NCI-H510A treated with DMSO at 0.1 percent for 48 hours (cell line): ENCODE results near the gene HECA.

Experiments
- DNase-seq: peaks from one replicate; lab custom pipeline; 2025; lab: John Stamatoyannopoulos, UW

HECA gene

DNA sequence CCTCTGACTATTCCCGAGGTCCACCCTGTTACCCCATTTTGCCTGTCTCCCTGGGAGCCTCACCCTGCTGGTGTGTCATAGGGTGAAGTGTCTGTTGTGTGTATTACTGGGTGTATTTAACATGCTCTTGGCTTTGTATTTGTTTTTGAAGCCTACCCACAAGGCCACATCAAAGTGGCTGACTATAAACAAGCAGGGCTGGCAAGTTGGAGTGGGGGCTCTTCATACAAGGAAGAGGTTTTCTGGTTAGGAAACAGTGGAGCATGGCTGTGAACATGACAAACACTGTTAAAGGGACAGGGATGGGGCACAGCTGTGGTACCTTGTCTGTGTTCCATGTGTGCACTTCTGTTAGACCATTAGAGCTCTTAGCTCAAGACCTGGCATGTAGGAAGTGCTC, 26.3 kb downstream of the HECA start:
- peak; percentile 69 for DNase-seq

DNA sequence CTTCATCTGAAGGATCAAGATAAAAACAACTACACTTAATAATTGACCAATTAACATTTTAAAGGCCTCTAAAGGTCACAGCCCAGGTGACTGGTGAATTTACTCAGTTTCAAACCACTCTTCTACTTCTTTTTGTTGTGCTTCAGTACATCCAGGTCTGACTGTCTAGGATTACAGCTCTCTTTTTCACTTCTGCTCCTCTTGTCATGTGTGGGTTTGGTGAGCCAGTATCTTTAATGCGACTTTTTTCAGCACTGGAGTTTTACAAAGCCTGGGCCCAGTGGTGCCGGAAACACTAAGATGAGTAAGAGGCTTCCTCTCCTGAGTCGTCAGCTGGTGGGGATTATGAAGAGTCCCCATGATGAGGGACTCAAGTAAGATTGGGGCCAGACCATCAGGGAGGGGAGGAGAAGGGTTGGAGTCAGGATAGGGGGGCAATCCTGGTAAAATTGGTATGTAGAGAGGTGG, 27.0 kb downstream of the HECA start:
- DNase-seq: no peak

- DNase-seq: no peak
Observed at GRCh38 chr6:139164001-139164400, 29.1 kb downstream of the HECA start.

- DNase-seq: no peak
Observed at GRCh38 chr6:139165324-139165723, 30.4 kb downstream of the HECA start.

DNA sequence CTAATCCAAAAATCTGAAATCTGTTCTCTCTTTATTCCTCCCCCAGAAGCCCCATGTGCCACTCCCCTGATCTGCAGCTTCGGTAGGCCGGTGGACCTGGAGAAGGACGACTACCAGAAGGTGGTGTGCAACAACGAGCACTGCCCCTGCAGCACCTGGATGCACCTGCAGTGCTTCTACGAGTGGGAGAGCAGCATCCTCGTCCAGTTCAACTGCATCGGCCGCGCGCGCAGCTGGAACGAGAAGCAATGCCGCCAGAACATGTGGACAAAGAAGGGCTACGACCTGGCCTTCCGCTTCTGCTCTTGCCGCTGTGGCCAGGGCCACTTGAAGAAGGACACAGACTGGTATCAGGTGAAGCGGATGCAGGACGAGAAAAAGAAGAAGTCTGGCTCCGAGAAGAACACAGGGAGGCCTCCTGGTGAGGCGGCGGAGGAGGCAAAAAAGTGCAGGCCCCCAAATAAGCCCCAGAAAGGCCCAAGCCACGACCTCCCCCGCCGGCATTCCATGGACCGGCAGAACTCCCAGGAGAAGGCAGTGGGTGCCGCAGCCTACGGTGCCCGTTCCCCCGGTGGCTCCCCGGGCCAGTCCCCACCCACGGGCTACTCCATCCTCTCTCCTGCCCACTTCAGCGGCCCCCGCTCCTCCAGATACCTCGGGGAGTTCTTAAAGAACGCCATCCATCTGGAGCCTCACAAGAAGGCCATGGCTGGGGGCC, 31.5 kb downstream of the HECA start:
- DNase-seq: no peak

DNA sequence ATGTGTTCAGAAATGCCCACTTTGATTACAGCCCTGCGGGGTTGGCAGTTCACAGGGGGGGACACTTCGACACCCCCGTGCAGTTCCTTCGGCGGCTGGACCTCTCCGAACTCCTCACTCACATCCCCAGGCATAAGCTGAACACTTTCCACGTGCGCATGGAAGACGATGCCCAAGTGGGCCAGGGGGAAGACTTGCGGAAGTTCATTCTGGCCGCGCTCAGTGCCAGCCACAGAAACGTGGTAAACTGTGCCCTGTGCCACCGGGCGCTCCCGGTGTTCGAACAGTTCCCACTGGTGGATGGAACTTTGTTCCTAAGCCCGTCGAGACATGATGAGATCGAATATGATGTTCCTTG, 32.1 kb downstream of the HECA start:
- DNase-seq: no peak

DNA sequence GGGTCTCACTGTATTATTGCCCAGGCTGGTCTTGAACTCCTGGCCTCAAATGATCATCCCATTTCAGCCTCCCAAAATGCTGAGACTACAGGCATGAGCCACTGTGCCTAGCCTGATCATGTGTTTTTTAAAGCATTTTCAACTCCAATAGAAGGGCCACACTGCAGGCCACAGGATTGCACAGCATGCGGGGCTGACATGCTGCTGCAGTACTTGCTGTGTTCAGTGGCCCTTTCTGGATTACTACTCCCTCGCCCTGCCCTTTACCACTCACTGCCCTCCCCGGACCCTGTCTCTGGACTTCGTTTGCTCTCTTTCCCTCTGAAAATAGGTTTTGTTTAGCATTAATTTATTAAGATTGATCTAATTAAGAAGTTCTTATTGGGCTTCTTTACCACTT, 37.3 kb downstream of the HECA start:
- no peak for DNase-seq

DNA sequence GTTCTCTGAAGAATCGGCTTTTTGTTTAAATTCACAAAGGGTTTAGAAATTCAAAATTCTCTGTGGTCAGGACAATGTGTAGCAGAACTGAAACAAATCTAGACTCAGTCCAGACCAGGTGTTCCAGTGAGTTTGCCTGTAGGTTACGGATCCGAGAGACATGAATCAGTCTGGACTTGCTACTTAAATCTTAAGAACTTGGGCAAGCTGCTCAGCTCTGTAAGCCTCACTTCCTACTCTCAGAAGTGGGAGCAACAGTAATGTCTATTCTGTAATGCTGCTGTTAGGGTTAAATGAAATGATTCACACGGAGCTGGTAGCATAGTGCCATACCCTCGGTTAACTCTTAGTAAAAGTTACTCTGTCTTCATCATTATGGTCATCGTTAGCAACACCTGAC, 37.7 kb downstream of the HECA start:
- DNase-seq: no peak

- DNase-seq: no peak
Observed at GRCh38 chr6:139173172-139173571, 38.3 kb downstream of the HECA start.

GRCh38 chr6:139173822-139174221, 38.9 kb downstream of the HECA start:
- DNase-seq: no peak

GRCh38 chr6:139174961-139175360, 40.1 kb downstream of the HECA start:
- DNase-seq: no peak

- DNase-seq: no peak
Observed at GRCh38 chr6:139175389-139175948, 40.6 kb downstream of the HECA start.

DNA sequence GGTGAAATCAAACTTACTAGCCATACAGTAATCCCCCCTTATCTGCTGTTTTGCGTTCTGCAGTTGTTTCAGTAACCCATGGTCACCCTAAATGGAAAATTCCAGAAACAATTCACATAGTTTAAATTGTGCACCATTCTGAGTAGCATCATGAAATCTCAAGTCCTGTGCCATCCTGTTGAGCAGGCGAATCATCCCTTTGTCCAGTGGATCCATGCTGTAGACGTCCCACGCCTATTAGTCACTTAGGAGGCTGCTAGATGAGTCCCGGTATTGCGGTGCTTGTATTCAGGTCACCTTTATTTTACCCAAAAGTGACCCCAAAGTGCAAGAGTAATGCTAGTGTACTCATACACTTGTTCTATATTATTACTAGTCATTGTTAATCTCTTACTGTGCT, 46.4 kb downstream of the HECA start:
- no peak for DNase-seq

DNA sequence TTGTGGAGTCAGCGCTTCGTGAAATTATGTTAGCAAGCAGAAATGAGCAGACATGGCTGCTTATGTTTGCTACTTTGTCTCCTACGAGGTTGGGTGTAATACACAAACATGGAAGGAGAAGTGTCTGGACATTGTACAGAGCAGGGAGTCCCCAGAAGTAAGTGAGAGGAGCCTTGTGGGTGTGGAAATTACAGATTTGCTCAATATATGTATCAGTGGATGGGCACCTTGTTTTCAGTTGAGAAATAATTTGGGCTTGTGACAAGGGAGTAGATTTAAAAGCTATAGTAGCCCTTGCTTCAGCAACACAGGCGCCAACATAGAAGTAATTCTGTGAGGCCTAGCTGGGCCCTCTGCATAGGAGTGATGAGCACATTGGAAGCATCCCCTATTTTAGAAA, 49.2 kb downstream of the HECA start:
- no peak for DNase-seq

DNA sequence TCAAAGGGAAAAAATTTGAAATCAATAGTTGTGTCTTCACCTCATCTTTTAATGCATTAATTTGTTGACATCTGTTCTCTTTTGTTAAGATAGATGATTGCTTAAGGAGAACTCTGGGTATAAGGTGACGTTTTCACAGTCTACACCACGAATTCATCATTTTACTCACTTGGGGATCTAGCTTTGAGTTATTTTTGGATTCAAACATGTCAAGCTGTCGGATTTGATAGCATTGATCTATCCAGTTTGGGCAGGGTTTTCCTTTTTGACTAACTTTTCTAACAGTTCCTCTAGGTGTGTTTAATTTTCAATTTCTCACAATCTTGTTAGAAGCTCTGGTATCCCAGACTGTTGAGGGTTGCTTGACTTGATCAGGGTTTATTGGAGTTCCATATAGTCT, 49.6 kb downstream of the HECA start:
- DNase-seq: no peak

DNA sequence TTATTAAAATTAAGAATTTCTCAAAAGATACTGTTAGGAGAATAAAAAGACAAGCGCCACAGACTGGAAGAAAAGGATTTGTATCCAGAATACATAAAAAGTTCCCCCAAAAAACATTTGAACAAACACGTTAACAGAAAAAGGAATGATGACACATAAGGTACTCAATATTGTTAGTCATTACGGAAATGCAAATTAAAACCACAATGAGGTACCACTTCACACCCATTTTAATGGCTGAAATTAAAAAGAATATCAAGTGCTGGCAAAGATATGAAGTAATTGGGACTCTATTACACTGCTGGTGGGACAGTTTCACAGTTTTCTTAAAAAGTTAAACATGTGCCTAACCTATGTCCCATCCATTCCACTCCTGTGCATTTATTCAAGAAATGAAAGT, 51.4 kb downstream of the HECA start:
- no peak for DNase-seq

DNA sequence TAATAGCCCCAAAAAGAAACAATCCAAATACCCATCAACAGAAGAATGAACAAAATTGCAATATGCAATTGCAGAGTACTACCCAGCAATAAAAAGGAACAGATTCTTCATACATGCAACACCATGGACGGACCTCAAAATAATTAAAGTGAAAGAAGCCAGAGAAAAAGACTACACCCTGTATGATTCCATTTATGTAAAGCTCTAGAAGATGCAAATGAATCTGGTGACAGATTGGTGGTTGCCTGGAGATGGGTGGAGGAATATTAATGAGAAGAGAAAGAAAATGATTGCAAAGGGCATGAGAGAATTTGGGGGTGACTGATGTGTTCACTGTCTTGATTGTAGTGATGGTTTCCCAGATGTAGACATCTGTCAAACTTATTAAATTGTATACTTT, 51.8 kb downstream of the HECA start:
- DNase-seq: no peak

DNA sequence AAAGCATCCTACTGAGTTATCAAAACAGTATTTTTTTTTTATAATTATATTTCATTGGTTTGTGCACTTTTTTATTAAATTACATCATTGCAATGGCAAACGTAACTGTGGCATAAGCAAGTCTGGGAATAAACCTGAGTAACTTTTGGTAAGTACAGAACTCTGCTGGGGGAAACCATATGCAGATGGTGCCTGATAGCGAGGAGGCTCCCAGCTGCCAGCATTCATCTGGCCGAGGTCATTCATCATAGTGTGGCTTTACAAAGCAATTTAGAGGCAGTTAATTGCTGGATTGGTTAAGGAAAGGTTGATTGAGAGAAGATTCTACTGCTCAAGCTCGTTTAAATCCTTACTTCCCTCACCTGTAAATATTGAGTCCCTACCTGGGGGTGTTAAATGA, 52.6 kb downstream of the HECA start:
- DNase-seq: no peak

GRCh38 chr6:139189665-139190064, 54.8 kb downstream of the HECA start:
- DNase-seq: no peak

DNA sequence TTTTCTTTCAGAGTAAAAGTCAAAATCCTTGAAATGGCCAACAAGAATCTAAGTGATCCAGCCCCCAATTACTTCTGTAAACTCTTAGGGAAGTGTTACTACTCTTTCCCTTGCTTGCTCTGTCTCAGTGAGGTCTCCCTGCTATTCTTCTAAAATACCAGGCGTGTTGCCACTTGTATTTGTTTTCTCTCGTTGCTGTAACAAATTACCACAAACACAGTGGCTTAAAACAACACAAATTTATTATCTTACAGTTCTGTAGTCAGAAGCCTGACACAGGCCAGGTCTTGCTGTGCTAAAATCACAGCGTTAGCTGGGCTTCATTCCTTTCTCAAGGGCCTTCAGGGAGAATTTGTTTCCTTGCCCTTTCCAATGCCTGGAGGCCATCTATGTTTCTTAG, 59.9 kb downstream of the HECA start:
- no peak for DNase-seq

- no peak for DNase-seq
Observed at GRCh38 chr6:139198529-139199288, 63.8 kb downstream of the HECA start.

DNA sequence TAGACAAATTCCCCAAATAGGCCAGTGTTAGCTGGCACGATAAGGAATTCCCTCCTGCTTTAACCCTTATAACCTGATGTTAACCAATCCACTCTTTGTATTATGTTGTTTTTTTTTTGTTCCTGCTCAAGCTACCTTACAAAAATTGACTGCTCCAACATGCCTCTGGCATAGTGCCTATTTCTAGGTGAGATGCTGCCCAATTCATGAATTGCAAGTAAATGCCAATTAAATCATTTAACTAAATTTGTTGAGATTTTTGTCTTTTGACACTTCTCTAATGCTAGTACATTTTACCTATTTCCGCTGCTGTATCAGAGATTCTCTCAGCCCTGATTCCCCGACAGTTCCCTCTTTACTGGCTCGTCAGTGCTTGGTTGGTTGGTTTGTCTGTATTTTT, 66.5 kb downstream of the HECA start:
- DNase-seq: no peak

DNA sequence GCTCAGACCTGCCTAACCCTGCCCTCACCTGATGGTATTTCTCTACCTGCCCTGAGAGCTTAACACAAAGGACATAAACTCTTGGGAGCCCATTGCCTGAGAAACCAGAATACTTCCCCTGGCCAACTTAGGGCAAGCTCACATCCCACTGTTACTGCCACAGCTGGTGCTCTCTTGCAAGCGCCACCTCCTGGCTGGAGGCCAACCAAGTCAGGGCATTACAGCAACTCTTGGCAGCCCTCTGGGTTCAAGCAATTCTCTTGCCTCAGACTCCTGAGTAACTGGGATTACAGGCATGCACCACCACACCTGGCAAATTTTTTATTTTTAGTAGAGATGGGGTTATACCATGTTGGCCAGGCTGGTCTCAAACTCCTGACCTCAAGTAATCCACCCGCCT, 70.1 kb downstream of the HECA start:
- DNase-seq: no peak

GRCh38 chr6:139205843-139206242, 71.0 kb downstream of the HECA start:
- DNase-seq: no peak
